ENCODE measurements around the gene TFDP2.
"Not testable (repeated sequence)": the region's sequence is repeated elsewhere in the genome, so short reads cannot be mapped to it uniquely, and the experiment has no call there.

Gene TFDP2, protein sequence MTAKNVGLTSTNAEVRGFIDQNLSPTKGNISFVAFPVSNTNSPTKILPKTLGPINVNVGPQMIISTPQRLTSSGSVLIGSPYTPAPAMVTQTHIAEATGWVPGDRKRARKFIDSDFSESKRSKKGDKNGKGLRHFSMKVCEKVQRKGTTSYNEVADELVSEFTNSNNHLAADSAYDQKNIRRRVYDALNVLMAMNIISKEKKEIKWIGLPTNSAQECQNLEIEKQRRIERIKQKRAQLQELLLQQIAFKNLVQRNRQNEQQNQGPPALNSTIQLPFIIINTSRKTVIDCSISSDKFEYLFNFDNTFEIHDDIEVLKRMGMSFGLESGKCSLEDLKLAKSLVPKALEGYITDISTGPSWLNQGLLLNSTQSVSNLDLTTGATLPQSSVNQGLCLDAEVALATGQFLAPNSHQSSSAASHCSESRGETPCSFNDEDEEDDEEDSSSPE

GRCh38 chr3:142148792-142149672 lies at the start of gene TFDP2:
Gene TFDP2 (minus strand): TSS chr3:142149544. CDS start chr3:142101749, 47,795 bp downstream.
- peak; percentile 93 for DNase-seq

DNA sequence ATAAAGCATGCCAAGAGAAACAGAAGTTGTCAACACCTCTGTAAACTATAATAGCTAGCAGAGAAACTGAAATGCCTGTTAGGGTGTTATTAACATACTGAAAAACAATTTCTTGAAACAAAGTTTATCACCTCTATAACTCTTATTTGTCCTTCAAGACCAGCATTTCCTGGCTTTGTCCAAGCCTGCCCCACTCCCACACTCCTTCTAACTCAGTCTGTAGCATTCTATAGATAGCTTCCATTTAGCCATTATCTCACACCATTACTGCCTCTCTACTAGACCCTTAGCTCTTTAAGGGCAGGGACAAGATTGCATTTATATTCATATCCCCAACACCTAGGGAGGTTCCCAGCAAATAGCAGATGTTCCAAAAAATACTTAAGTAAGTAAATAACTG lies 39.5 kb upstream of the TFDP2 start:
- DNase-seq: no peak

GRCh38 chr3:142180761-142181362 lies 31.5 kb upstream of the TFDP2 start:
- peak; percentile 61 for DNase-seq

DNA sequence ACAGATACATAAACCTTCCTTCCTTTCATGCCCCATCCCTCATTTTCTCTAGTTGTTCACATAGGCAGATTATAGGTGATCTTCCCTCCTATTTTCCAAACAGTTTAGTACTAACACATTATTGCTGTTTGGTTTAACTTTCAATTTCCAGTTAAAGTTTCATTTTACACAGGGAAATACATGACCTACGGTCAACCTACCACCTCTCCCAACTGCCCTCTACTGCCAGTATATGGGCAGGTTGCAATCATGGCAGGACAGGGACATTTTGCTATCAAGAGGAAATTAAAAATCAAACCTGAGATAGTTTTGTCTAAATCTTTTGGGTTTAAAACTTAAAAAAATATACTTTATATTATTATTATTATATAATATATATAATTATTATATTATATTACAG lies 26.1 kb upstream of the TFDP2 start:
- no peak for DNase-seq

GRCh38 chr3:142174559-142174958 lies 25.2 kb upstream of the TFDP2 start:
- no peak for DNase-seq

- no peak for DNase-seq
These were observed 19.2 kb upstream of the TFDP2 start for GRCh38 chr3:142168514-142168913.

DNA sequence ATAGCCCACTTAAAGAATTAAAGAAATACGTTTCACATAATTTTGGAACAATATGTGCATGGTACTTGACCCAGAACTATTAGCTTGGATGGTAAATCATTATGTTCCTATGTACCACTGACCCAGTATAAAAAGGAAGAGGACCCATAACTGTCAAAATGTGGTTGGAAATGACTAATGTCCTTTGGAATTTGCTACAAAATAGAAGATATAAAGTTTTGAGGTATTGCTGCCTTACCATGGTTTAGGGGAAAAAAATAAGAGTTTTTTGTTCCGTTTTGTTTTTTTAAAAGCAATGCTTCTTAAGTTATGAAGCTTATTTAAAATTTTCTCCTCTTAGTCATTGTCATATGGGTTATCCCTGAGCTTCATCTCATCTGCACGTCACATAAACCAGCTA lies 15.8 kb upstream of the TFDP2 start:
- no peak for DNase-seq

DNA sequence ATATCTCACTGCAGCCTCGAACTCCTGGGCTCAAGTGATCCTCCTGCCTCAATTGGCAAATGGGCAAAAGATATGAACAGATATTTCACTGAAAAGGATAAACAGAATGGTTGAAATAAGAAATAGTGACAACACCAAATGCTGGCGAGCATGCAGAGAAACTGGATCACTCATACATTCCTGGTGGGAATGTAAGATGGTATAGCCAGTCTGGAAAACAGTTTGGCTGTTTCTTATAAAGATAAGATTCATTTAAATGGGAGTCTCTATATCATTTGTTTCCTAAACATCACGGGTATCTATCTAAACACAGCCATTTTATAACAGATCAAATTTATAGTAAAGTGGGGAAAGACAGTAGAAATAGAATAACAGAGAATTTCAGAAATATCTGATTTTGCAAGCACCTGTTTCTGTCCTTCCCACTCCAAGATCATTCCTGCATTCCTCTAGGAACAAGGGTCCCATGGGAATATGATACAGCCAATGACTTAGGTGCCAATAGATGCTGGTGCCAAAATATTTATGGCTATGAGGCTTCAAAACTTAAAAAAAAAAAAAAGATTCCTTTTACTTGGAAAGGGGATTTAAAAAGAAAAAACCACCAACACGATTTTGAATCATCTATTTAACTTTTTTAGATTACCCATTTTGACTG lies 9.9 kb upstream of the TFDP2 start:
- DNase-seq: no peak

DNA sequence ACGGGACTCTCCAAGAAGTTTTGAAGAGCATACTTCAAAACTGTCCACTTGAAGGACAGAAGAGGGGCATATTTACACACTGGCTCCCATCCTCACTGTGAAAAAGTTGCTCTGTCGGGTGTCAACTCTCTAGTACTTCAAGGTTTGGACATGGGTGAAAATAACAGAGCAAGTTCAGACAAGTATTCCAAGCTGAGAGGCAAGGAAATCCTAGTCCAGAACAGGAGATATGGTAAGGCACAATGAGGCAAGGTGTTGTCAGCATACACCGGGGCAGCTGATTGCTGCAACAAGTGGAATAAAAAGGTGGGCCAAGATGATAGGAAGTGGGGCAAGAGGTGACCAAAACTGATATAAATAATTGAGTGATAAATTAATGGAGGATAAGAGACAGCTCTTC lies 4.8 kb upstream of the TFDP2 start:
- no peak for DNase-seq

GRCh38 chr3:142152384-142152783 lies 3.0 kb upstream of the TFDP2 start:
- DNase-seq: no peak

- no peak for DNase-seq
These were observed 2.5 kb upstream of the TFDP2 start for GRCh38 chr3:142151828-142152227.

DNA sequence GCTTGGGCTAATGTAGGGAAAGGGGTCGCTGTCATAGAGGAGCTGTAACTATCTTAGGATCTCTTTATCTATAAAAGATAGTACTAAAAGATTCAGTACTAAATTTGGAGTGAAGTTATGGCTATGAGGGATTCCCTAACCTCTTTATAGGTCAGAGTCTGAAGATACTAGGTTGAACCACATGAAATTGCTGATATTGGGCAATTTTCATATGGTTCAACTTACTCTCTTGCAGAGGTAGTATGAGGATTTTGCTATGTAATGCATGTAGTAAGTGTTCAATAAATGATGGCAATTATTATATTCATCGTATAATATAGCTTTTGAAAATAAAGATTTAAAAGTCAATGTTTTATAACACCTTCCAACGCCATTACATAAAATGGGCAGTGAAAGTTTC lies 1.9 kb upstream of the TFDP2 start:
- DNase-seq: no peak

GRCh38 chr3:142150271-142150670 lies 927 bp upstream of the TFDP2 start:
- DNase-seq: no peak

- no peak for DNase-seq
These were observed 289 bp upstream of the TFDP2 start for GRCh38 chr3:142149673-142149992.

DNA sequence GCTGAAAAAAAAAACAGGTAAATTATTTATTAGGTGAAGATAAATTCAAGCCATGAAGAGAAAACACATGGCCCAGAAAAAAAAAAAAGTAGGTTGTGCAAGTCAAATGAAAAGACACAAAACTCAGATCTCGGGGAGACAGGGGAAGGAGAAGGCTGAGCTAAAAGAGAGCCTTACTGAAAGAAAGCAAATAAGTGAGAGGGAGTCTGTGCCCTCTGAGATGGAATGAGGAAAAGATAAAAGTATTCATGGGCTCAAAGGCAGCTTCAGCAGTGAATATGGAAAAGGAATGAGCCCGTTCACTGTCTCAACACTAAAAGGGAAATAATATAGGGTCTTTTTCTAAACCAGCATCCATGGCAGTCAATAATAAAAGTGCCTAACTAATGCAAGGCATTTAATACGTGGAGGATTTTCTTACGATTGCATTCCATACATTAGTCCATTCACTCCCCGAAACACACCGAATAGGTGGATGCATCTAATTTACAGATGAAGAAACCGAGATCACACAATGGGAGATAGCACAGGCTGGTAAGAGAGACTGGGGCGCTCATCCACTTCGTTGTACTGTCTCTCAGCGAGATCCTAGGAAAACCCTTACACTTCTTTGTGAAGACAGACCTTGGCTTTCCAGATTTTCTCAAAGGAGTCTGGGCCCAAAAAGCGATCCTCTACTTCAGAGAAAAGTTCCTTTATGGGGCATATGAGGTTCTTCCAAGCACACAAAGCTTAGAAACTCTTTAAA lies 1.1 kb downstream of the TFDP2 start:
- DNase-seq: peak; percentile 61

- DNase-seq: not testable (repeated sequence)
These were observed 4.8 kb downstream of the TFDP2 start for GRCh38 chr3:142144587-142144986.

DNA sequence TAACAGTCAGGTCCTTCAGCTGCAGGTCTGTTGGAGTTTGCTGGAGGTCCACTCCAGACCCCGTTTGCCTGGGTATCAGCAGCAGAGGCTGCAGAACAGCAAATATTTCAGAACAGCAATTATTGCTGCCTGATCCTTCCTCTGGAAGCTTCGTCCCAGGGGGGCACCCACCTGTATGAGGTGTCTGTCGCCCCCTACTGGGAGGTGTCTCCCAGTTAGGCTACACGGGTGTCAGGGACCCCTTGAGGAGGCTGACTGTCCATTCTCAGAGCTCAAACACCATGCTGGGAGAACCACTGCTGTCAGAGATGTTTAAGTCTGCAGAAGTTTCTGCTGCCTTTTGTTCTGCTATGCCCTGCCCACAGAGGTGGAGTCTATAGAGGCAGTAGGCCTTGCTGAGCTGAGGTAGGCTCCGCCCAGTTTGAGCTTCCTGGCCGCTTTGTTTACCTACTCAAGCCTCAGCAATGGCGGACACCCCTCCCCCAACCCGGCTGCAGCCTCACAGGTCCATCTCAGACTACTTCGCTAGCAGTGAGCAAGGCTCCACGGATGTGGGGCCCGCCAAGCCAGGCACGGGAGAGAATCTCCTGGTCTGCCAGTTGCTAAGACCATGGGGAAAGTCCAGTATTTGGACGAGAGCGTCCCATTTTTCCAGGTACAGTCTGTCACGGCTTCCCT lies 8.6 kb downstream of the TFDP2 start:
- DNase-seq: not testable (repeated sequence)

GRCh38 chr3:142137089-142137488 lies 12.3 kb downstream of the TFDP2 start:
- DNase-seq: not testable (repeated sequence)

- no peak for DNase-seq
These were observed 14.5 kb downstream of the TFDP2 start for GRCh38 chr3:142134799-142135325.

DNA sequence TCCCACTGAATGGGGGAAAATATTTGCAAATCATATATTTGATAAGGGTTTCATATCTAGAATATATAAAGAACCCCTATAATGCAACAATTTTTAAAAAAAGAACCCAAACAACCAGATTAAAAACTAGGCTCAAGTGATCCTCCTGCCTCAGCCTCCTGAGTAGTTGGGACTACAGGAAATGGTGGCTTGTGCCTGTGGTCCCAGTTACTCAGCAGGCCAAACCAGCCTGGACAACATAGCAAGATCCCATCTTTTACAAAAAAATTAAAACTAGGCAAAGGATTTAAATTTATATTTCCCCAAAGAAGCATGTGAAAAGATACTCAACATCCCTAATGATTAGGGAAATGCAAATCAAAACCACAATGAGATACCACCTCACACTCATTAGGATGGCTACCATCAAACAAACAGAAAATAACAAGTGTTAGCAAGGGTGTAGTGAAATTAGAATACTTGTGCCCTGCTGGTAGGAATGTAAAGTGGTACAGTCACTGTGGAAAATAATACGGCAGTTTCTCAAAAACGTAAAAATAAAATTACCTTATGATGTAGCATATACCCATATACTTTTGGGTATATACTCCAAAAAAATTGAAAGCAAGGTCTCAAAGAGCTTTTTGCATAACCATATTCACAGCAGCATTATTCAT lies 19.7 kb downstream of the TFDP2 start:
- no peak for DNase-seq

Data from OCI-M1 (cell line).